Measurements from ENCODE around the gene ANKRD24. TPM values are rescaled to one million over a fixed set of nuclear protein-coding genes. Genes with fewer than 3 reads are reported as not detected.
A peak's percentile ranks its signal among the peaks of the same experiment; 100 is the strongest.

ANKRD24 gene
- polyA plus RNA-seq, 1 of the 3 experiments (the other 2 are of a cell fraction) = 0.87 TPM

- TF ChIP-seq, protein P1, sequence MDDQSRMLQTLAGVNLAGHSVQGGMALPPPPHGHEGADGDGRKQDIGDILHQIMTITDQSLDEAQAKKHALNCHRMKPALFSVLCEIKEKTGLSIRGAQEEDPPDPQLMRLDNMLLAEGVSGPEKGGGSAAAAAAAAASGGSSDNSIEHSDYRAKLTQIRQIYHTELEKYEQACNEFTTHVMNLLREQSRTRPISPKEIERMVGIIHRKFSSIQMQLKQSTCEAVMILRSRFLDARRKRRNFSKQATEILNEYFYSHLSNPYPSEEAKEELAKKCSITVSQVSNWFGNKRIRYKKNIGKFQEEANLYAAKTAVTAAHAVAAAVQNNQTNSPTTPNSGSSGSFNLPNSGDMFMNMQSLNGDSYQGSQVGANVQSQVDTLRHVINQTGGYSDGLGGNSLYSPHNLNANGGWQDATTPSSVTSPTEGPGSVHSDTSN (IDR thresholded peaks at IDR 0.05) = no peak
- no peak for TF ChIP-seq EP300 (IDR thresholded peaks at IDR 0.05; ENCODE audit: borderline replicate concordance in 1 of 2, low read depth in 1 of 2, low read length in 1 of 2)
- TF ChIP-seq ELF1 (IDR thresholded peaks at IDR 0.05) = no peak
- peak; percentile 76 for TF ChIP-seq RAD21 (IDR thresholded peaks at IDR 0.05; ENCODE audit: low read length)
- TF ChIP-seq CTCF (IDR thresholded peaks at IDR 0.05) = peak; percentile 92
- peak; percentile 46; the same call in 1 of the 2 replicates for TF ChIP-seq SMC3 (IDR thresholded peaks at IDR 0.05; ENCODE audit: low read depth, low read length)
- TF ChIP-seq MXI1 (IDR thresholded peaks at IDR 0.05; ENCODE audit: low read depth, low read length) = no peak
- peak; percentile 89 for DNase-seq
- Histone ChIP-seq H3K9ac (no peak overlapping the region), H3K27me3 (ENCODE audit: insufficient read depth) (no peaks in the 10 kb centered on the region), H3K36me3 (replicated peaks in 1 of 2; ENCODE audit: control insufficient read depth in 1 of 2, insufficient read depth in 2 of 2, low read length in 1 of 2) (peaks cover 0 to 4% of the 10 kb centered on the region in 2 experiments), H3K4me1 (ENCODE audit: control insufficient read depth in 1 of 2, insufficient read depth in 2 of 2, low read depth in 1 of 2, low read length in 1 of 2) (no peaks in the 10 kb centered on the region), H3K9me2 (no peaks in the 10 kb centered on the region), H3K27ac (ENCODE audit: low read depth in 2 of 2, low read length in 1 of 2) (no peak overlapping the region), H3F3A (replicated peaks; ENCODE audit: insufficient read depth) (peaks cover 4% of the 10 kb centered on the region), H3K4me3 (ENCODE audit: low read depth in 2 of 2, low read length in 1 of 2) (peak overlapping the region in 1 of 2 experiments; percentile 12; a peak in 1 of 4 replicates), H3K4me2 (no peak overlapping the region), H3K79me2 (ENCODE audit: insufficient read depth) (no peaks in the 10 kb centered on the region), H3K9me3 (no peaks in the 10 kb centered on the region), H2AFZ (ENCODE audit: low read depth) (no peak overlapping the region), H4K20me1 (ENCODE audit: insufficient read depth) (0 out of 2 replicates have a peak, but pooled peaks cover 4% of the 10 kb centered on the region)
- ChIA-PET POLR2A (interaction anchor here (0.5 to 3.0 kb wide), 5 partner anchors 10 to 504 kb away, joined by 3 to 20 read pairs (median 4); partner anchors contain the start of gene MPND), CTCF (interaction anchor here (0.6 to 4.5 kb wide), 43 partner anchors 9 to 280 kb away, joined by 3 to 130 read pairs (median 5); partner anchors contain the start of genes FSD1, MPND, PLIN5 and SH3GL1)
- 27% methylated on average over 19 of the region's 21 CpGs for WGBS (ENCODE audit: low lambda C conversion rate)
Measured at GRCh38 chr19:4267101-4267900, 84.8 kb downstream of the ANKRD24 start.

GRCh38 chr19:4267901-4268815, 85.7 kb downstream of the ANKRD24 start:
- TF ChIP-seq SIN3A (IDR thresholded peaks at IDR 0.05; ENCODE audit: borderline replicate concordance, low read depth, low read length) (no peak), MXI1 (IDR thresholded peaks at IDR 0.05; ENCODE audit: low read depth, low read length) (no peak), RFX5 (IDR thresholded peaks at IDR 0.05; ENCODE audit: low read length) (no peak), ELF1 (IDR thresholded peaks at IDR 0.05) (no peak), TEAD4 (IDR thresholded peaks at IDR 0.05; ENCODE audit: borderline replicate concordance, insufficient read depth) (no peak), GABPA (IDR thresholded peaks at IDR 0.05; ENCODE audit: low read depth) (no peak), RAD21 (IDR thresholded peaks at IDR 0.05; ENCODE audit: low read length) (no peak), FOSL2 (IDR thresholded peaks at IDR 0.05; ENCODE audit: borderline replicate concordance, low read depth) (no peak), MAX (IDR thresholded peaks at IDR 0.05; ENCODE audit: low read depth) (no peak), MEF2A (IDR thresholded peaks at IDR 0.05; ENCODE audit: borderline replicate concordance, low read depth) (no peak)
- TF ChIP-seq, protein P2, sequence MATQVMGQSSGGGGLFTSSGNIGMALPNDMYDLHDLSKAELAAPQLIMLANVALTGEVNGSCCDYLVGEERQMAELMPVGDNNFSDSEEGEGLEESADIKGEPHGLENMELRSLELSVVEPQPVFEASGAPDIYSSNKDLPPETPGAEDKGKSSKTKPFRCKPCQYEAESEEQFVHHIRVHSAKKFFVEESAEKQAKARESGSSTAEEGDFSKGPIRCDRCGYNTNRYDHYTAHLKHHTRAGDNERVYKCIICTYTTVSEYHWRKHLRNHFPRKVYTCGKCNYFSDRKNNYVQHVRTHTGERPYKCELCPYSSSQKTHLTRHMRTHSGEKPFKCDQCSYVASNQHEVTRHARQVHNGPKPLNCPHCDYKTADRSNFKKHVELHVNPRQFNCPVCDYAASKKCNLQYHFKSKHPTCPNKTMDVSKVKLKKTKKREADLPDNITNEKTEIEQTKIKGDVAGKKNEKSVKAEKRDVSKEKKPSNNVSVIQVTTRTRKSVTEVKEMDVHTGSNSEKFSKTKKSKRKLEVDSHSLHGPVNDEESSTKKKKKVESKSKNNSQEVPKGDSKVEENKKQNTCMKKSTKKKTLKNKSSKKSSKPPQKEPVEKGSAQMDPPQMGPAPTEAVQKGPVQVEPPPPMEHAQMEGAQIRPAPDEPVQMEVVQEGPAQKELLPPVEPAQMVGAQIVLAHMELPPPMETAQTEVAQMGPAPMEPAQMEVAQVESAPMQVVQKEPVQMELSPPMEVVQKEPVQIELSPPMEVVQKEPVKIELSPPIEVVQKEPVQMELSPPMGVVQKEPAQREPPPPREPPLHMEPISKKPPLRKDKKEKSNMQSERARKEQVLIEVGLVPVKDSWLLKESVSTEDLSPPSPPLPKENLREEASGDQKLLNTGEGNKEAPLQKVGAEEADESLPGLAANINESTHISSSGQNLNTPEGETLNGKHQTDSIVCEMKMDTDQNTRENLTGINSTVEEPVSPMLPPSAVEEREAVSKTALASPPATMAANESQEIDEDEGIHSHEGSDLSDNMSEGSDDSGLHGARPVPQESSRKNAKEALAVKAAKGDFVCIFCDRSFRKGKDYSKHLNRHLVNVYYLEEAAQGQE (IDR thresholded peaks at IDR 0.05; ENCODE audit: low read depth, low read length) = no peak

More at GRCh38 chr19:4267901-4268815, 85.7 kb downstream of the ANKRD24 start:
- WGBS (ENCODE audit: low lambda C conversion rate) = 76% methylated on average over 18 of the region's 30 CpGs
- Histone ChIP-seq H3K27ac (ENCODE audit: low read depth in 2 of 2, low read length in 1 of 2) (no peak overlapping the region), H3K9ac (no peak overlapping the region), H2AFZ (ENCODE audit: low read depth) (no peak overlapping the region), H3K4me2 (no peak overlapping the region), H4K20me1 (ENCODE audit: insufficient read depth) (0 out of 2 replicates have a peak, but pooled peaks cover 4% of the 10 kb centered on the region), H3K27me3 (ENCODE audit: insufficient read depth) (no peaks in the 10 kb centered on the region), H3F3A (replicated peaks; ENCODE audit: insufficient read depth) (peaks cover 4% of the 10 kb centered on the region), H3K36me3 (replicated peaks in 1 of 2; ENCODE audit: control insufficient read depth in 1 of 2, insufficient read depth in 2 of 2, low read length in 1 of 2) (peaks cover 0 to 4% of the 10 kb centered on the region in 2 experiments), H3K4me1 (ENCODE audit: control insufficient read depth in 1 of 2, insufficient read depth in 2 of 2, low read depth in 1 of 2, low read length in 1 of 2) (peaks cover 0 to 7% of the 10 kb centered on the region in 2 experiments; a peak in 1 of 4 replicates), H3K9me3 (no peaks in the 10 kb centered on the region), H3K4me3 (ENCODE audit: low read depth in 2 of 2, low read length in 1 of 2) (peak overlapping the region in 1 of 2 experiments; percentile 12; a peak in 1 of 4 replicates), H3K79me2 (ENCODE audit: insufficient read depth) (no peaks in the 10 kb centered on the region), H3K9me2 (no peaks in the 10 kb centered on the region)
- ChIA-PET CTCF (interaction anchor here (0.6 to 4.5 kb wide), 30 partner anchors 10 to 255 kb away, joined by 3 to 130 read pairs (median 6); partner anchors contain the start of genes FSD1, MPND, SH3GL1 and SHD), POLR2A (interaction anchor here (0.5 to 3.0 kb wide), 3 partner anchors 9 to 505 kb away, joined by 4 to 20 read pairs (median 7); partner anchors contain the start of gene MPND)
- no peak for DNase-seq

Data from SK-N-SH (cell line).